ENCODE measurements around the gene GP1BB. TPM values are rescaled to one million over a fixed set of nuclear protein-coding genes. Genes with fewer than 3 reads are reported as not detected.

The GP1BB gene
- polyA plus RNA-seq, 1 donor from 2014 or later, result 42.0 TPM

DNA sequence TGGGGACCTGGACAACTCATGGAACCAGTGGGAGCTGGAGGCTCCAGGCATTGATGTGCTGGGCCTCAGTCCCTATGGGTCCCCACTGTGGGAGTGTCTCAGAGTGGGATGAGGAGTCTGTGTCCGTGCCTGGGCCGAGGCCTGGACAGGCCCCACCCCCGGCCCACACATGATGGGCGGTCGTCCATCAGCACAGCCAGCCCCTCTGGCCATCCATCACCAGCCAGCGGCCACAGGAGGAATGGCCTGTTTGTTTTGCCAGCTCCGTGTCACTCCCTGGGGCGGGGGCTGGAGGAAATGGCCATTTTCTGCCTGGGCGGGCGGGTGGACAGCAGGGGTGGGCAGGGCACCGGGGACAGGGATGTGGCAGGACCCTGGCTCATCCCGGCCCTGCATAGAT lies 24.2 kb downstream of the GP1BB start:
- no peak overlapping the region for H3K4me2 ChIP-seq (ENCODE audit: low read length)
- no peak overlapping the region for H2AFZ ChIP-seq (ENCODE audit: low read depth, low read length)
- H3K4me3 ChIP-seq (ENCODE audit: low read length), result no peak overlapping the region
- H4K20me1 ChIP-seq (ENCODE audit: insufficient read depth), result no peaks in the 10 kb centered on the region
- no peaks in the 10 kb centered on the region for H3K36me3 ChIP-seq (ENCODE audit: insufficient read depth, low read length)
- peaks cover 10% of the 10 kb centered on the region for H3K27me3 ChIP-seq (ENCODE audit: insufficient read depth, low read depth, low read length)
- H3K27ac ChIP-seq (ENCODE audit: low read length), result no peak overlapping the region
- H3K9me2 ChIP-seq (ENCODE audit: insufficient read depth, low read length), result no peaks in the 10 kb centered on the region
- no peak overlapping the region for H3K9ac ChIP-seq (ENCODE audit: low read length)
- no peak for TF ChIP-seq EZH2 (IDR thresholded peaks at IDR 0.05; ENCODE audit: borderline replicate concordance, insufficient read depth, low read length, poor library complexity, severe bottlenecking)
- TF ChIP-seq CTCF (IDR thresholded peaks at IDR 0.05; ENCODE audit: poor library complexity, severe bottlenecking), result no peak
- no peak for TF ChIP-seq SMC3 (conservative IDR thresholded peaks at IDR 0.05; ENCODE audit: poor library complexity)
- TF ChIP-seq REST (IDR thresholded peaks at IDR 0.05; ENCODE audit: borderline replicate concordance), result no peak
- TF ChIP-seq POLR2AphosphoS5 (IDR thresholded peaks at IDR 0.05), result no peak
- TF ChIP-seq EP300 (conservative IDR thresholded peaks at IDR 0.05; ENCODE audit: poor library complexity, severe bottlenecking), result no peak
- TF ChIP-seq MXI1 (conservative IDR thresholded peaks at IDR 0.05; ENCODE audit: poor library complexity, severe bottlenecking), result no peak
- TF ChIP-seq RAD21 (conservative IDR thresholded peaks at IDR 0.05), result no peak
- TF ChIP-seq TAF1 (IDR thresholded peaks at IDR 0.05; ENCODE audit: low read depth), result no peak
- no peaks in the 10 kb centered on the region for H3K9me3 ChIP-seq (ENCODE audit: low read length)
- H3K79me2 ChIP-seq (replicated peaks; ENCODE audit: insufficient read depth, low read length), result no peaks in the 10 kb centered on the region
- H3F3A ChIP-seq (ENCODE audit: insufficient read depth, low read length, poor library complexity, severe bottlenecking), result no peaks in the 10 kb centered on the region

DNA sequence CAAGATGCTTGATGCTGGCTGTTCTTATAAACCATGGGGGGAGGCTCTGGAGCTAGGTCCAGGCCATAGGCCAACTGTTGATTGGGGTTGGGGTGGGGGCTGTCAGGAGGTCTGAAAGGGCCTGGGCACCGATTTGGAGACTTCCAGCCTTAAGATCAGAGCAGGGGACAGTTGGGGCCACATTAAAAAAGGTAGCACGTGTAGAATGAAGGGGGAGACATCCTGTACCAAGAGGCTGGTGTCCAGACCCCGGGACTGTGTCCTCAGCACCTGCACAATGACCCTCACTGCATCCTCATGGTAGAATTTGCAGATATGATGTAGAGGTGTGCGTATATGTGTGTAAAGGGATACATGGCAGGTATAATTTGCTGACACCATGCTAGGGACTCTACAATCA lies 24.8 kb downstream of the GP1BB start:
- H3K9me2 ChIP-seq (ENCODE audit: insufficient read depth, low read length), result no peaks in the 10 kb centered on the region
- no peaks in the 10 kb centered on the region for H3K36me3 ChIP-seq (ENCODE audit: insufficient read depth, low read length)
- H3F3A ChIP-seq (ENCODE audit: insufficient read depth, low read length, poor library complexity, severe bottlenecking), result no peaks in the 10 kb centered on the region
- H3K4me3 ChIP-seq (ENCODE audit: low read length), result no peak overlapping the region
- no peaks in the 10 kb centered on the region for H4K20me1 ChIP-seq (ENCODE audit: insufficient read depth)
- H2AFZ ChIP-seq (ENCODE audit: low read depth, low read length), result no peak overlapping the region
- H3K27me3 ChIP-seq (ENCODE audit: insufficient read depth, low read depth, low read length), result peaks cover 16% of the 10 kb centered on the region
- H3K4me2 ChIP-seq (ENCODE audit: low read length), result no peak overlapping the region
- H3K79me2 ChIP-seq (replicated peaks; ENCODE audit: insufficient read depth, low read length), result no peaks in the 10 kb centered on the region
- no peak overlapping the region for H3K27ac ChIP-seq (ENCODE audit: low read length)
- no peaks in the 10 kb centered on the region for H3K9me3 ChIP-seq (ENCODE audit: low read length)
- TF ChIP-seq MXI1 (conservative IDR thresholded peaks at IDR 0.05; ENCODE audit: poor library complexity, severe bottlenecking), result no peak
- no peak for TF ChIP-seq RAD21 (conservative IDR thresholded peaks at IDR 0.05)
- TF ChIP-seq CTCF (IDR thresholded peaks at IDR 0.05; ENCODE audit: poor library complexity, severe bottlenecking), result no peak
- TF ChIP-seq TAF1 (IDR thresholded peaks at IDR 0.05; ENCODE audit: low read depth), result no peak
- no peak for TF ChIP-seq EZH2 (IDR thresholded peaks at IDR 0.05; ENCODE audit: borderline replicate concordance, insufficient read depth, low read length, poor library complexity, severe bottlenecking)
- no peak for TF ChIP-seq POLR2AphosphoS5 (IDR thresholded peaks at IDR 0.05)
- no peak for TF ChIP-seq REST (IDR thresholded peaks at IDR 0.05; ENCODE audit: borderline replicate concordance)
- TF ChIP-seq EP300 (conservative IDR thresholded peaks at IDR 0.05; ENCODE audit: poor library complexity, severe bottlenecking), result no peak
- TF ChIP-seq SMC3 (conservative IDR thresholded peaks at IDR 0.05; ENCODE audit: poor library complexity), result no peak
- no peak overlapping the region for H3K9ac ChIP-seq (ENCODE audit: low read length)
